HG03520 (cell line): ENCODE results near the gene PHLDA2.
"Not testable (repeated sequence)": the region's sequence is repeated elsewhere in the genome, so short reads cannot be mapped to it uniquely, and the experiment has no call there.

ENCODE experiments used
- ATAC-seq: cut with Tn5 transposase; IDR thresholded peaks from one replicate; pipeline ENCODE4 v1.9.1; 2021; ENCODE audit warnings: mild to moderate bottlenecking, moderate library complexity; ENCODE audit not compliant: unreplicated experiment

The PHLDA2 gene

GRCh38 chr11:2945031-2945756 lies 16.0 kb upstream of the PHLDA2 start:
- ATAC-seq, result no peak

DNA sequence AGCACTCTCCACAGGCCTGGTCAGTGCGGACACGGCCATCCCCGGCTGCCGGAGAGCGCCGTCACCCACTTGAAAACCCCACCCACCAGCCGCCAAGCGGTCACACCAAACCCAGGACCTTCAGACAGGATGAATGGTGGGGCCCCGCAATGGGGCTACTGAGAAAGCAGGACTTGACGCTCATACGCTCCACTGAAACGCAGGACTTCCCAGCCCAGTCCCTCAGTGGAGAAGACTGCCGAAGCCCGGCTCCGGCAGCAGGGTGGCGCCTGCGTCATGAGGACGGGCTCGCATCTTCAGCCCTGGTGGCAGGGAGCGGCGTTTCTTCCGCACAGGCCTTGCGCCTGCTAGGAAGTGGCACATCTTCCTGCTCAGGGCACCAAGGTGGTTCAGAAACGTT lies 15.3 kb upstream of the PHLDA2 start:
- ATAC-seq, result no peak

GRCh38 chr11:2943711-2944118 lies 14.5 kb upstream of the PHLDA2 start:
- no peak for ATAC-seq

- no peak for ATAC-seq
Observed at GRCh38 chr11:2942872-2943710, 13.9 kb upstream of the PHLDA2 start.

GRCh38 chr11:2942447-2942846 lies 13.2 kb upstream of the PHLDA2 start:
- ATAC-seq, result no peak

- ATAC-seq, result no peak
Observed at GRCh38 chr11:2940921-2941821, 12.0 kb upstream of the PHLDA2 start.

DNA sequence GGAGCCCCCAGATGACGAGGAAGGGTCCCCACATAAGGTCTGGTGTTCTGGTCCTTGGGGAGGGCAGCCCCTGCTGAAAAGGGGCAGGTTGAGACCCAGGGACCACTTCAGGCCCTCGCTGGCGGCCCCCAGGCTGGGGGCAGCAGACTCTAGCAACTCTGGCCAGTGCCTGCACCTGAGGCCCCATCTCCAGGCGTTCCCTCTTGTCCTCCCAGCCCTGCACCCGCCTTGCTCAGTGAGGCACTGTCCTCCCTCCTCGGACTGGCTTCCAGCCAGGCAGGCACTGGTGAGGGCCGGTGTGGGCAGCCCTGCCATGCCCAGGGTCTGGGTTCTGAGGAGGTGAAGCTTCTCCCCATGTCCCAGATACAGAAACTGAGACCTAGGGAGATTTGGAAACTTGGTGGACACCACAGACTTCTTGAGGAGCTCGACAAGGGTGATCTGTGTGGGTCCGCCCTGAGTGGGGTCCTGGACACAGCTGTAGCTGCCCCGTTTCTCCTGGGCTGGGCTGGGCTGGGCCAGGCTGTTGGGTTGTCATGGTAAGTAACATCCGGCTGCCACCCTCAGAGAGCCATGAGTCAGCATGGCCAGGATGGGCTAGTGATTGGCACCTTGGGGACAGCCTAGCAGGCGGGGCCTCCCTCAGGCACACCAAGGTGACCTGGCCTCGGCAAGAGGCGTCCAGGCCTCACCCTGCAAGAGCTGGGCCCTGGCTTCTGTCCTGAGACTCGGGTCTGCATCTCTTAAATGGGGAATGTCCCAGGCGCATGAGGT lies 11.1 kb upstream of the PHLDA2 start:
- no peak for ATAC-seq

DNA sequence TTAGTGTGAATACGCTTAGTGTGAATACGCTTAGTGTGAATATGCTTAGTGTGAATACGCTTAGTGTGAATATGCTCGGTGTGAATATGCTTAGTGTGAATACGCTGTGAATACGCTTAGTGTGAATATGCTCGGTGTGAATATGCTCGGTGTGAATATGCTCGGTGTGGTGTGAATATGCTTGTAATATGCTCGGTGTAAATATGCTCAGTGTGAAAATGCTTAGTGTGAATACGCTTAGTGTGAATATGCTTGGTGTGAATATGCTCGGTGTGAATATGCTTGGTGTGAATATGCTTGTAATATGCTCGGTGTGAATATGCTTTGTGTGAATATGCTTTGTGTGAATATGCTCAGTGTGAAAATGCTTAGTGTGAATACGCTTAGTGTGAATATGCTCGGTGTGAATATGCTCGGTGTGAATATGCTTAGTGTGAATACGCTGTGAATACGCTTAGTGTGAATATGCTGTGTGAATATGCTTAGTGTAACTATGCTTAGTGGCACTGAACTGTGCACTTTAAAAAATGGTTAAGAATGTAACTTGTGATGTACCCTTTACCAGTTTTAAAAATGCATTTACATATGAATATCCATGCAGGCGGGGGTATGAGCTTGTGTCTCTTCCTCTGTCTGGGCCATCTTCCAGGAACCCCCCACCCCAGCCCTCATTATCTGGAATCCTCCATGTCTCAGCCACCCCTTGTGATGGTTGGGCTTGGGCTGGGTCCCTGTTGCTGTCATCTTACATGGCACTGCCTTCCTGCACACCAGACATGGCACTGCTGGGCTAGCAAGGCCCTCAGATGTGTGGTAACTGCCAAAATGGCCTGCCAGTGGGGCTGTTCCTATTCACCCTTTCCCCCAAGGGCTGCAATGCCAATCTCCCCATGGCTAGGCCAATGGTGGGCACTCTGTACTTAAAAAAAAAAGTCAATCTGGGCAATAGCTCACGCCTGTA lies 9.5 kb upstream of the PHLDA2 start:
- not testable (repeated sequence) for ATAC-seq

- ATAC-seq, result not testable (repeated sequence)
Observed at GRCh38 chr11:2937641-2938457, 8.6 kb upstream of the PHLDA2 start.

GRCh38 chr11:2934611-2935239 lies 5.5 kb upstream of the PHLDA2 start:
- no peak for ATAC-seq

- no peak for ATAC-seq
Observed at GRCh38 chr11:2934021-2934550, 4.9 kb upstream of the PHLDA2 start.

DNA sequence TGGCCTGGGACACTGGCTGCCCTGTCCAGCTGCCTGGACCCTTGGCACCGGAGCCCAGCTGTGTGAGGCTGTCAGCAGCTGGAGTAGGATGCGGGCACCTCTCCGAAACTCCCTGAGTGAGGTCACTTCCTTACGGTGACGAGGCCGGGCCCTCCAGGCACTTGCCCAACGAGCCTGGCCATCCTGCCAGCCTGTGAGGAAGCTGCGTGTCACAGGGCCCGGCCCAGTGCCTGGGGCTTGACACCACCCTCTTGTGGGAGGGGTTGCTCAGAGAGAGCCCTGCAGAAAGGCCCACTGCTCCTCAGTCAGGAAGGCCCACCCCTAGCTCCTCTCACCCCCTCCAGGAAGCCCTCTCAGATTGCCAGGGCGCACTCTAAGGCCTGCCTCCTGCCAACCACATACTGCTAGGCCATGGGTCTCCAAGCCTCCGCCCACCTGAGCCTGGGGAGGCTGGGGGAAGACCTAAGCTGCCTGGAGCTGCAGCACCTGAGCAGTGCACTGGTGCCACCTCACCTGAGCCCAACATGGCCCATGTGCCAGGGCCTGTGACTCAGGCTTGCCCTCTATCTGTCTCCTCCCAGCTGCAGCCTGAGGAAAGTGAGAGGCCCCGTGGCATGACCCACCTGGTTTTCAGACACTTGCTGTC lies 4.3 kb upstream of the PHLDA2 start:
- no peak for ATAC-seq

DNA sequence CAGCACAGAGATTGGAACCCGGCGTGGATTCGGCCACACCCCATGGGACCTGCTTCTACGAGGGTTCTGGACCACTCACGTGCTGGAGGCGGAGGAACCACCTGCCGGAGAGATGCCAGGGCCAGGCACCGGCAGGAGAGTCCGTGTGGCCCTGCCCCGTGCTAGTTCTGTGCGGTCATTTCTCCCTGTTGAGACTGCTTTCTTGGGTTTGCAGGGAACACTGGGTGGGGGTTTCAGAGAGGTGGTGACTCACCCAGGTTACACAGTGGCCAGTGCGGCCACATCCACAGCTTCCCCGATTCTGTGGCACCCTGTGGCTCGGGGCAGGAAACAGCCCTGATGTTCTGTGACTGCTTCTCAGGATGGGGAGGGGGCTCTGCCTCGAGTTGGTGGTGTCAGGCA lies 3.6 kb upstream of the PHLDA2 start:
- ATAC-seq, result no peak

DNA sequence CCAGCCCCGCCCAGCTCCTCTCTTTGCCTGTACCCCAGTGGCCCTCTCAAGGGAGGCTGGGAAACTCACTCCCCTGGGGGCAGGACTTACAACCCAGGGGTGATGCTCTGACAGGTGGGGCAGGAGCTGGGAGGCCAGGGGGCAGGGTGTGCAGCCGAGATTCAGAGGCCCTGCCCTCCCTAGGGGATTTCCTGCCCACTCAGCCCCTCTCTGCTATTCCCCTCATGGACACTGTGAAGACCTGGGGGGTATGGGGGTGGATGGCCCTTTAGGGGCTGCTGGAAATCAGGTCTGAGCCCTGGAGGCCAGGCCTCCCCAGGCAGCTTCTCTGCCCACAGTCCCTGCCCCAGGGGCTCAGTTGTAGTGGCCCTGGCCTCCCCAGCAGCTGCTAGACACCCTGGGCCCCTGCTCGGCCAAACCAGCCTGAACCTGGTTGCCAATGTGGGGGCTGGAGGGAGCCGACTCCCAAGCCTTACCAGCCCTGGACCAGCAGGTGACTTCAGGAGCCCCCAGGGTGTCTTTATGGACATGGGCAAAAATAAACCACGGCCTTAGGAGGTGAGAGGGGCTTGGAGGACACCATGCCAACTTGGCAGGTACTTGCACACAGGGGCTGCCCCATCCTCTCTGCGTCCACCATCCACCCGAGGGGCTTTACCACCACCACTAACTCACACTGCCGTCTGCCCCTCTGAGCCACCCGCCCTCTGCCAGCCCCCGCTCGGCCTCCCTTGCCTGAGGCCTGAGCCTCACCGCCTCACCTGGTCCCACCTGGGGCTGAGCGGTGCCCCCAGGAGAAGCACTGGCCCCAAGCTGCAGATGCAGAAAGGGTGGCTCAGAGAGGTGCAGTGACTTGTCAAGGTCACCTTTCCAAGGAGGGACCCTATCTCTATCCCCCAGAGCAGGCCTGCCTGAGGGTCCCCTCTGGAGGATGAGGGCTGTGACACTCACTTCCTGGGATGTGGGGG lies 2.8 kb upstream of the PHLDA2 start:
- ATAC-seq, result no peak

DNA sequence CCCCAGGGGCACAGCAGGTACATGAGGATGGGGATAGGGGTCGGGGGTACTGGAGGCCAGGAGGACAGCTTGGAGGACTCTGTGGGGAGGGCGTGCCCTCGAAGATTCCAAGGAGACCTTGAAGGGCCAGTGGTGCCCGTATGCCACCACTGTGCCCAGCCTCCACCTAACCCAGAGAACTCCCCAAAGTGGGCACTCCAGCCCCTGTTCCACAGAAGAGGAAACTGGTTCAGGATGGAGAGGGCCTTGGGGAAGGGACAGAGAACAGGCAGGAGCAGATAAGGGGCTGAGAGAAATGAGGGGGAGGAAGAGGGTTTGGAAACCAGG lies 2.2 kb upstream of the PHLDA2 start:
- ATAC-seq, result no peak

GRCh38 chr11:2930704-2931419 lies 1.6 kb upstream of the PHLDA2 start:
- no peak for ATAC-seq
